Stomach (tissue), 9 donors: ENCODE data around the gene CALR. TPM values are rescaled to one million over a fixed set of nuclear protein-coding genes. Genes with fewer than 3 reads are reported as not detected.

ENCODE experiments used
- DNase-seq, 2 donors: peaks; one replicate each; pipeline versions ENCODE4 v3.0.0 to v3.0.0-alpha.2; 2013 to 2019
- H3K27ac ChIP-seq, 5 donors: fragments of 200-600 bp in 4 of 5; sonication (generic) in 4 of 5; one replicate each; pipeline ENCODE4 v1.5.1; 2013 to 2019; ENCODE audit warnings: mild to moderate bottlenecking in 1 of 5, moderate library complexity in 1 of 5
- H3K27me3 ChIP-seq, 3 donors: fragments of 200-600 bp; sonication (generic); one replicate each; pipeline ENCODE4 v1.5.1; 2017 to 2019; ENCODE audit warnings: mixed run types in 1 of 3
- H3K36me3 ChIP-seq, 4 donors: fragments of 200-600 bp; sonication (generic); 1 replicate in 3 of 4; 2 replicates in 1 of 4; pipeline ENCODE4 v1.5.1; 2016 to 2019
- H3K4me1 ChIP-seq, 4 donors: fragments of 200-600 bp; sonication (generic); one replicate each; pipeline ENCODE4 v1.5.1; 2016 to 2019
- H3K4me3 ChIP-seq, 4 donors: fragments of 200-600 bp; sonication (generic) in 3 of 4; one replicate each; pipeline ENCODE4 v1.5.1; 2016 to 2019; ENCODE audit warnings: mild to moderate bottlenecking in 1 of 4
- H3K9me3 ChIP-seq, 4 donors: fragments of 200-600 bp; sonication (generic); one replicate each; pipeline ENCODE4 v1.5.1; 2016 to 2019
- CTCF ChIP-seq, 7 experiments: fragments of 450-650 bp in 4 of 7; fragments of 200-600 bp in 3 of 7; sonication (generic) in 3 of 7; IDR thresholded peaks; one replicate each; pipeline ENCODE4 v1.5.1; 2016 to 2019; ENCODE audit warnings: antibody characterized with exemption in 7 of 7, control low read depth in 2 of 7, mild to moderate bottlenecking in 1 of 7
- EP300 ChIP-seq: sonication (generic); formaldehyde crosslinking; IDR thresholded peaks from one replicate; pipeline ENCODE4 v1.6.1; 2017; ENCODE audit warnings: antibody characterized with exemption
- POLR2A ChIP-seq, 4 donors: fragments of 450-650 bp; IDR thresholded peaks; one replicate each; pipeline ENCODE4 v1.6.1; 2016; ENCODE audit warnings: antibody characterized with exemption in 4 of 4, control low read depth in 2 of 4, mild to moderate bottlenecking in 1 of 4, moderate library complexity in 1 of 4
- POLR2AphosphoS5 ChIP-seq, 3 donors: sonication (generic); formaldehyde crosslinking; IDR thresholded peaks; one replicate each; pipeline ENCODE4 v1.6.1; 2016; ENCODE audit warnings: antibody characterized with exemption in 3 of 3
- WGBS, 5 donors: extraction: QIAGEN DNeasy Blood & Tissue Kit in 3 of 5; methylation state at CpG; one replicate each; pipeline versions ENCODE4 v1.1.5 to v1.1.7; 2013 to 2018; 5-methylcytosine and 5-hydroxymethylcytosine counted together
- intact Hi-C: fragments of 100-400 bp; cut with DNase I; formaldehyde crosslinking; loops from one replicate; pipeline ENCODE4 v1.15.1; 2023; ENCODE audit warnings: low total_unique reads
- polyA plus RNA-seq, 3 donors: library from polyadenylated mRNA; stranded (reverse); fragments of 200-250 nt; gene quantifications; one replicate each; pipeline ENCODE4 v1.2.3, GENCODE V29; 2013
- total RNA-seq, 5 donors: library from RNA; depleted of rRNA; stranded (reverse); fragments of >200 nt; gene quantifications; one replicate each; pipeline versions ENCODE4 v1.1.0 to v1.2.3, GENCODE V29; 2014 to 2016
- donor health status: healthy with polysubstance abuse.
- donor health status: Bipolar disorder and iron deficiency.
- donor health status: healthy.

Gene CALR
- total and polyA plus RNA-seq, 8 donors = 71.2 to 947 (median 354) TPM

DNA sequence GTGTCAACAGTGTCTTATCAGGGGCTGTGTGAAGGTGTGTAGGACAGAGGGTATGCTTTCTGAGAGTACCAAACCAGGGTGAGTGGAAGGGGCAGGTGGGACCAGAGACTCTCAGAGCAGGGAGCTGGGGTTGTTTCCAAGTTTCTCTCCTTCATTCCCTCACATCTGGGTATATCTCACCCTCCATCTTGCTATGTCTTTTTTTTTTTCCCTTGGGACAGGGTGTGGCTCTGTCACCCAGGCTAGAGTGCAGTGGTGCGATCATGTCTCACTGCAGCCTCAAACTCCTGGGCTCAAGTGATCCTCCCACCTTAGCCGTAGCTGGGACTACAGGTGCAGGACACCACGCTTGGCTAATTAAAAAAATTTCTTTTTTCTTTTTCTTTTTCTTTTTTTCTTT, 41.6 kb downstream of the CALR start:
- DNase-seq = no peak
- Histone ChIP-seq H3K9me3 (no peaks in the 10 kb centered on the region), H3K36me3 (no peaks in the 10 kb centered on the region), H3K27ac (no peak overlapping the region), H3K27me3 (peaks cover 0 to 5% (median 0%) of the 10 kb centered on the region in 3 donors), H3K4me3 (no peak overlapping the region), H3K4me1 (peaks cover 4 to 30% (median 22%) of the 10 kb centered on the region in 4 donors)
- intact Hi-C loops = loop anchor here (5.0 kb wide), 2 partner anchors 82 to 282 kb away; no protein-coding TSS in a partner anchor
- TF ChIP-seq EP300 (no peak), CTCF (IDR thresholded peaks at IDR 0.05) (no peak), POLR2A (IDR thresholded peaks at IDR 0.05) (no peak), POLR2AphosphoS5 (IDR thresholded peaks at IDR 0.05) (no peak)
- 89 to 98% (median 93%) methylated on average over 3 of the region's 3 CpGs for WGBS, 5 donors

GRCh38 chr19:12982648-12983047, 44.2 kb downstream of the CALR start:
- peak overlapping the region in 1 of 5 donors; percentile 56 for H3K27ac ChIP-seq
- peaks cover 7 to 40% (median 30%) of the 10 kb centered on the region in 4 donors for H3K4me1 ChIP-seq
- H3K36me3 ChIP-seq = no peaks in the 10 kb centered on the region
- no peak for DNase-seq
- 84 to 92% (median 90%) methylated on average over 6 of the region's 6 CpGs for WGBS, 5 donors
- H3K9me3 ChIP-seq = no peaks in the 10 kb centered on the region
- H3K27me3 ChIP-seq = no peaks in the 10 kb centered on the region
- TF ChIP-seq EP300 (no peak), POLR2A (IDR thresholded peaks at IDR 0.05) (no peak), CTCF (IDR thresholded peaks at IDR 0.05) (no peak), POLR2AphosphoS5 (IDR thresholded peaks at IDR 0.05) (no peak)
- no peak overlapping the region for H3K4me3 ChIP-seq
- intact Hi-C loops = loop anchor here (5.0 kb wide), 1 partner anchor 80 kb away; no protein-coding TSS in a partner anchor

DNA sequence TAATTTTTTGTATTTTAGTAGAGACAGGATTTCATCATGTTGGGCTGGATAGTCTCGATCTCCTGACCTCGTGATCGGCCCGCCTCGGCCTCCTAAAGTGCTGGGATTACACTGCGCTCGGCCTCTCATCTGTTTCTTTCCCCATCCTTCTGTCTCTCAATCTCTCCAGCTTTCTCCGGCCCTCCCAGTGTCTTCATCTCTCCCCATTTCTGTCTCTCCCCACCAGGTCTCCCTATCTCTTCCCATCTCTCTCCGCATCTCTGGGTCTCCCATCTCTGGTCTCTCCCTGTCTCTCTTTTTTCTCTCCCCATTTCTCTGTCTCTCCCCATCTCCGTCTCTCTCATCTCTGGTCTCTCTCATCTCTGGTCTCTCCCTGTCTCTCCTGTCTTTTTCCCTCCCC, 44.7 kb downstream of the CALR start:
- intact Hi-C loops = loop anchor here (5.0 kb wide), 1 partner anchor 79 kb away; no protein-coding TSS in a partner anchor
- peak overlapping the region; percentile 29 to 35 (median 30) for H3K4me3 ChIP-seq

GRCh38 chr19:12983542-12984142, 45.2 kb downstream of the CALR start:
- intact Hi-C loops = loop anchor here (5.0 kb wide), 1 partner anchor 79 kb away; no protein-coding TSS in a partner anchor
- no peak for TF ChIP-seq EP300
- no peak for TF ChIP-seq POLR2A (IDR thresholded peaks at IDR 0.05)
- TF ChIP-seq POLR2AphosphoS5 (IDR thresholded peaks at IDR 0.05) = peak; percentile 24 to 60 (median 44)
- TF ChIP-seq CTCF (IDR thresholded peaks at IDR 0.05) = peak in 5 of 7 experiments; percentile 92 to 98 (median 93)
- peak; percentile 86 to 91 for DNase-seq
- H3K9me3 ChIP-seq = no peaks in the 10 kb centered on the region
- peak overlapping the region in 1 of 5 donors; percentile 71 for H3K27ac ChIP-seq
- H3K4me1 ChIP-seq = peaks cover 7 to 35% (median 28%) of the 10 kb centered on the region in 4 donors
- H3K36me3 ChIP-seq = no peaks in the 10 kb centered on the region
- peak overlapping the region; percentile 29 to 35 (median 30) for H3K4me3 ChIP-seq
- 8 to 14% (median 10%) methylated on average over 31 to 51 of the region's 51 CpGs for WGBS, 5 donors
- H3K27me3 ChIP-seq = no peaks in the 10 kb centered on the region

More for the DNA sequence above, 44.7 kb downstream of the CALR start:
- no peaks in the 10 kb centered on the region for H3K9me3 ChIP-seq
- peaks cover 7 to 36% (median 28%) of the 10 kb centered on the region in 4 donors for H3K4me1 ChIP-seq
- no peaks in the 10 kb centered on the region for H3K36me3 ChIP-seq
- H3K27ac ChIP-seq = peak overlapping the region in 1 of 5 donors; percentile 56
- TF ChIP-seq POLR2A (IDR thresholded peaks at IDR 0.05) = no peak
- TF ChIP-seq CTCF (IDR thresholded peaks at IDR 0.05) = no peak
- TF ChIP-seq EP300 = no peak
- TF ChIP-seq POLR2AphosphoS5 (IDR thresholded peaks at IDR 0.05) = no peak
- DNase-seq = peak in 1 of 2 donors; percentile 12
- no peaks in the 10 kb centered on the region for H3K27me3 ChIP-seq
- 42 to 52% (median 46%) methylated on average over 10 of the region's 10 CpGs for WGBS, 5 donors
